ENCODE data around the gene PLA2G2D.

DNA sequence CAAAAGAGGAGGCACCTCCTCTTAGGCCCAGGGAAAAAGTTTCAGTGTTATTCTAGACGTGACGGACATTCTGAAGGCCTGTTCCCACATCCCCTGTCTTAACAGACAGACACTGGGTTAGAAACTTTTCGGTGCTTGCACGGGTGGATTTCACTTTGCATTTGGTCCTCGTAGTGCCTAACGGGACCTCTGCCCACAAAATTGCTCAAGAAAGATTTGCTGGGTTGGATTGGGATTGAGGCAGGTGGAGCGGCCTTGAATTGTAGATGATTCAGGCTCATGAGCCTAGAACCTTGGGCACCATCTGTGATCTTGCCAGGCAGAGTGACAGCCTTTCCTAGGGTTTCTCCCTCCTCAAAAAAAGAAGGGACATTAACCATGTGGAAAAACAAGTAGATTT is 46.6 kb downstream of the PLA2G2D start:
- TF ChIP-seq, protein P1, sequence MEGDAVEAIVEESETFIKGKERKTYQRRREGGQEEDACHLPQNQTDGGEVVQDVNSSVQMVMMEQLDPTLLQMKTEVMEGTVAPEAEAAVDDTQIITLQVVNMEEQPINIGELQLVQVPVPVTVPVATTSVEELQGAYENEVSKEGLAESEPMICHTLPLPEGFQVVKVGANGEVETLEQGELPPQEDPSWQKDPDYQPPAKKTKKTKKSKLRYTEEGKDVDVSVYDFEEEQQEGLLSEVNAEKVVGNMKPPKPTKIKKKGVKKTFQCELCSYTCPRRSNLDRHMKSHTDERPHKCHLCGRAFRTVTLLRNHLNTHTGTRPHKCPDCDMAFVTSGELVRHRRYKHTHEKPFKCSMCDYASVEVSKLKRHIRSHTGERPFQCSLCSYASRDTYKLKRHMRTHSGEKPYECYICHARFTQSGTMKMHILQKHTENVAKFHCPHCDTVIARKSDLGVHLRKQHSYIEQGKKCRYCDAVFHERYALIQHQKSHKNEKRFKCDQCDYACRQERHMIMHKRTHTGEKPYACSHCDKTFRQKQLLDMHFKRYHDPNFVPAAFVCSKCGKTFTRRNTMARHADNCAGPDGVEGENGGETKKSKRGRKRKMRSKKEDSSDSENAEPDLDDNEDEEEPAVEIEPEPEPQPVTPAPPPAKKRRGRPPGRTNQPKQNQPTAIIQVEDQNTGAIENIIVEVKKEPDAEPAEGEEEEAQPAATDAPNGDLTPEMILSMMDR (IDR thresholded peaks at IDR 0.05; ENCODE audit: insufficient read depth, low read length, poor library complexity, severe bottlenecking): no peak
- TF ChIP-seq EZH2phosphoT487 (conservative IDR thresholded peaks at IDR 0.05; ENCODE audit: low read length): no peak

Measured in SU-DHL-6 (cell line).